Neuron (in vitro differentiated cells): ENCODE data around the gene NOP14.
"Not testable (repeated sequence)": the region's sequence is repeated elsewhere in the genome, so short reads cannot be mapped to it uniquely, and the experiment has no call there.

Experiments used
- H2AFZ ChIP-seq: one replicate; pipeline ENCODE4 v1.6.1; 2013; ENCODE audit warnings: low read depth, mild to moderate bottlenecking, inconsistent platforms, low read length, moderate library complexity
- H3K27me3 ChIP-seq: one replicate; pipeline ENCODE4 v1.6.1; 2013; ENCODE audit warnings: low read length; ENCODE audit not compliant: insufficient read depth
- H3K36me3 ChIP-seq: one replicate; pipeline ENCODE4 v1.6.1; 2013; ENCODE audit warnings: low read length; ENCODE audit not compliant: insufficient read depth
- H3K4me1 ChIP-seq: one replicate; pipeline ENCODE4 v1.6.1; 2013; ENCODE audit warnings: low read length; ENCODE audit not compliant: insufficient read depth
- H3K4me3 ChIP-seq: 2 replicates; pipeline ENCODE4 v1.5.1; 2013; ENCODE audit warnings: mild to moderate bottlenecking, low read length, moderate library complexity
- H3K9me3 ChIP-seq: one replicate; pipeline ENCODE4 v1.6.1; 2013; ENCODE audit warnings: low read length

Gene NOP14

GRCh38 chr4:2954358-2955185 lies 8.6 kb downstream of the NOP14 start:
- Histone ChIP-seq H3K4me3 (no peak overlapping the region), H3K36me3 (peaks cover 70% of the 10 kb centered on the region), H3K4me1 (no peaks in the 10 kb centered on the region), H2AFZ (no peak overlapping the region), H3K9me3 (no peaks in the 10 kb centered on the region), H3K27me3 (no peaks in the 10 kb centered on the region)

- H3K27me3 ChIP-seq: no peaks in the 10 kb centered on the region
- no peaks in the 10 kb centered on the region for H3K4me1 ChIP-seq
- H3K36me3 ChIP-seq: peaks cover 79% of the 10 kb centered on the region
- H2AFZ ChIP-seq: no peak overlapping the region
- no peak overlapping the region for H3K4me3 ChIP-seq
- H3K9me3 ChIP-seq: no peaks in the 10 kb centered on the region
Measured at GRCh38 chr4:2953496-2953895, 9.7 kb downstream of the NOP14 start.

GRCh38 chr4:2950221-2950989 lies 12.8 kb downstream of the NOP14 start:
- Histone ChIP-seq H3K27me3 (no peaks in the 10 kb centered on the region), H3K9me3 (no peaks in the 10 kb centered on the region), H3K4me1 (no peaks in the 10 kb centered on the region), H3K4me3 (no peak overlapping the region), H3K36me3 (peaks cover 84% of the 10 kb centered on the region), H2AFZ (no peak overlapping the region)

- no peak overlapping the region for H3K4me3 ChIP-seq
- no peak overlapping the region for H2AFZ ChIP-seq
- H3K9me3 ChIP-seq: no peaks in the 10 kb centered on the region
- H3K36me3 ChIP-seq: peaks cover 90% of the 10 kb centered on the region
- no peaks in the 10 kb centered on the region for H3K4me1 ChIP-seq
- no peaks in the 10 kb centered on the region for H3K27me3 ChIP-seq
Measured at GRCh38 chr4:2949782-2950125, 13.5 kb downstream of the NOP14 start.

- Histone ChIP-seq H3K9me3 (no peaks in the 10 kb centered on the region), H3K4me1 (no peaks in the 10 kb centered on the region), H3K36me3 (peaks cover 87% of the 10 kb centered on the region)
Measured at GRCh38 chr4:2948895-2949781, 14.1 kb downstream of the NOP14 start.

GRCh38 chr4:2947926-2948325 lies 15.3 kb downstream of the NOP14 start:
- Histone ChIP-seq H3K4me1 (no peaks in the 10 kb centered on the region), H3K9me3 (no peaks in the 10 kb centered on the region), H3K36me3 (peaks cover 85% of the 10 kb centered on the region), H3K27me3 (no peaks in the 10 kb centered on the region), H3K4me3 (no peak overlapping the region), H2AFZ (no peak overlapping the region)

More at GRCh38 chr4:2948895-2949781, 14.1 kb downstream of the NOP14 start:
- Histone ChIP-seq H2AFZ (no peak overlapping the region), H3K4me3 (no peak overlapping the region), H3K27me3 (no peaks in the 10 kb centered on the region)

- Histone ChIP-seq H3K27me3 (no peaks in the 10 kb centered on the region), H3K4me3 (no peak overlapping the region), H2AFZ (no peak overlapping the region), H3K4me1 (no peaks in the 10 kb centered on the region), H3K36me3 (peaks cover 86% of the 10 kb centered on the region), H3K9me3 (no peaks in the 10 kb centered on the region)
Measured at GRCh38 chr4:2946812-2947600, 16.2 kb downstream of the NOP14 start.

- not testable (repeated sequence) for H3K4me3 ChIP-seq, H2AFZ ChIP-seq, H3K27me3 ChIP-seq, H3K9me3 ChIP-seq, H3K4me1 ChIP-seq
- peaks cover 87% of the 10 kb centered on the region for H3K36me3 ChIP-seq
Measured at GRCh38 chr4:2945619-2946604, 17.3 kb downstream of the NOP14 start.

GRCh38 chr4:2944586-2945526 lies 18.4 kb downstream of the NOP14 start:
- Histone ChIP-seq H2AFZ (no peak overlapping the region), H3K4me3 (no peak overlapping the region), H3K9me3 (no peaks in the 10 kb centered on the region), H3K36me3 (peaks cover 87% of the 10 kb centered on the region), H3K4me1 (no peaks in the 10 kb centered on the region), H3K27me3 (no peaks in the 10 kb centered on the region)

- H3K4me3 ChIP-seq: no peak overlapping the region
- no peak overlapping the region for H2AFZ ChIP-seq
- no peaks in the 10 kb centered on the region for H3K9me3 ChIP-seq
- no peaks in the 10 kb centered on the region for H3K27me3 ChIP-seq
- peaks cover 87% of the 10 kb centered on the region for H3K36me3 ChIP-seq
- no peaks in the 10 kb centered on the region for H3K4me1 ChIP-seq
Measured at GRCh38 chr4:2944091-2944482, 19.1 kb downstream of the NOP14 start.
